Mesenchymal stem cell (in vitro differentiated cells and primary cell): Measurements from ENCODE around the gene ALCAM.
A peak's percentile ranks its signal among the peaks of the same experiment; 100 is the strongest.

ENCODE experiments used
- DNase-seq: peaks from one replicate; pipeline ENCODE4 v3.0.0-alpha.2; 2013
- H2AFZ ChIP-seq: one replicate; pipeline ENCODE4 v1.6.1; 2013; ENCODE audit warnings: low read depth, mild to moderate bottlenecking, control low read depth, inconsistent platforms, low read length, moderate library complexity
- H2AK5ac ChIP-seq: 2 replicates; pipeline ENCODE4 v1.6.1; 2013; ENCODE audit warnings: low read length, moderate library complexity, mild to moderate bottlenecking, inconsistent platforms; ENCODE audit not compliant: severe bottlenecking
- H2BK120ac ChIP-seq: one replicate; pipeline ENCODE4 v1.6.1; 2013; ENCODE audit warnings: low read depth, mild to moderate bottlenecking, inconsistent platforms, low read length, moderate library complexity
- H2BK12ac ChIP-seq, 2 experiments: one replicate each; pipeline ENCODE4 v1.6.1; 2013; ENCODE audit warnings: inconsistent platforms in 2 of 2, low read length in 2 of 2, mild to moderate bottlenecking in 2 of 2, moderate library complexity in 2 of 2, control low read depth in 1 of 2
- H2BK15ac ChIP-seq: one replicate; pipeline ENCODE4 v1.6.1; 2013; ENCODE audit warnings: mild to moderate bottlenecking, low read depth, inconsistent platforms; ENCODE audit not compliant: poor library complexity, severe bottlenecking
- H2BK5ac ChIP-seq: 2 replicates; pipeline ENCODE4 v1.6.1; 2013; ENCODE audit warnings: low read depth, mild to moderate bottlenecking, low read length, control low read depth, inconsistent platforms; ENCODE audit not compliant: poor library complexity, severe bottlenecking
- H3K14ac ChIP-seq, 2 experiments: one replicate each; pipeline ENCODE4 v1.6.1; 2013; ENCODE audit warnings: inconsistent platforms in 2 of 2, low read length in 2 of 2, control low read depth in 1 of 2, mild to moderate bottlenecking in 1 of 2, moderate library complexity in 1 of 2
- H3K18ac ChIP-seq, 2 experiments: one replicate each; pipeline ENCODE4 v1.6.1; 2013; ENCODE audit warnings: inconsistent platforms in 2 of 2, low read length in 2 of 2, control low read depth in 1 of 2, low read depth in 1 of 2, mild to moderate bottlenecking in 1 of 2
- H3K23ac ChIP-seq, 2 experiments: one replicate each; pipeline ENCODE4 v1.6.1; 2013; ENCODE audit warnings: inconsistent platforms in 2 of 2, low read length in 2 of 2, mild to moderate bottlenecking in 2 of 2, moderate library complexity in 2 of 2, control low read depth in 1 of 2
- H3K27ac ChIP-seq: 2 replicates; pipeline ENCODE4 v1.5.1; 2013; ENCODE audit warnings: mild to moderate bottlenecking, moderate library complexity, low read length, control low read depth, inconsistent platforms; ENCODE audit not compliant: poor library complexity, severe bottlenecking
- H3K27me3 ChIP-seq, 2 experiments: 2 replicates each; pipeline versions ENCODE4 v1.6.1 to v1.7.0; 2013; ENCODE audit warnings: low read length in 2 of 2, mild to moderate bottlenecking in 2 of 2, moderate library complexity in 2 of 2, control low read depth in 1 of 2, inconsistent platforms in 1 of 2; ENCODE audit not compliant: control insufficient read depth in 1 of 2, insufficient read depth in 1 of 2
- H3K36me3 ChIP-seq, 2 experiments: 2 replicates each; pipeline versions ENCODE4 v1.6.1 to v1.7.0; 2013; ENCODE audit warnings: low read length in 2 of 2, control low read depth in 1 of 2, inconsistent platforms in 1 of 2, low read depth in 1 of 2, mild to moderate bottlenecking in 1 of 2; ENCODE audit not compliant: insufficient read depth in 2 of 2, control insufficient read depth in 1 of 2
- H3K4ac ChIP-seq, 2 experiments: one replicate each; pipeline ENCODE4 v1.6.1; 2013; ENCODE audit warnings: inconsistent platforms in 2 of 2, low read length in 2 of 2, mild to moderate bottlenecking in 2 of 2, moderate library complexity in 2 of 2, control low read depth in 1 of 2, low read depth in 1 of 2
- H3K4me1 ChIP-seq: 2 replicates; pipeline ENCODE4 v1.6.1; 2013; ENCODE audit warnings: low read depth, low read length, control low read depth; ENCODE audit not compliant: control insufficient read depth, insufficient read depth
- H3K4me2 ChIP-seq: 2 replicates; pipeline ENCODE4 v1.6.1; 2013; ENCODE audit warnings: low read length, mild to moderate bottlenecking, inconsistent platforms; ENCODE audit not compliant: poor library complexity, severe bottlenecking
- H3K4me3 ChIP-seq, 2 experiments: 2 replicates each; pipeline versions ENCODE4 v1.5.1 to v1.7.0; 2013; ENCODE audit warnings: low read length in 2 of 2, mild to moderate bottlenecking in 2 of 2, control low read depth in 1 of 2, low read depth in 1 of 2; ENCODE audit not compliant: insufficient read depth in 1 of 2
- H3K79me1 ChIP-seq: replicated peaks from 2 replicates; pipeline ENCODE4 v1.6.1; 2013; ENCODE audit warnings: mild to moderate bottlenecking, control low read depth, low read length, inconsistent platforms; ENCODE audit not compliant: poor library complexity, severe bottlenecking
- H3K9ac ChIP-seq: 2 replicates; pipeline ENCODE4 v1.7.0; 2013; ENCODE audit warnings: mild to moderate bottlenecking, low read length, moderate library complexity
- H3K9me3 ChIP-seq: 2 replicates; pipeline ENCODE4 v1.7.0; 2013; ENCODE audit warnings: mild to moderate bottlenecking, low read length; ENCODE audit not compliant: control insufficient read depth
- H4K8ac ChIP-seq: one replicate; pipeline ENCODE4 v1.6.1; 2013; ENCODE audit warnings: inconsistent platforms, mild to moderate bottlenecking, low read length, moderate library complexity
- H4K91ac ChIP-seq: one replicate; pipeline ENCODE4 v1.6.1; 2013; ENCODE audit warnings: mild to moderate bottlenecking, low read length, inconsistent platforms
- WGBS: methylation state at CpG from one replicate; pipeline ENCODE4 v1.1.7; 2013; ENCODE audit warnings: mixed read lengths; 5-methylcytosine and 5-hydroxymethylcytosine counted together

Gene ALCAM

GRCh38 chr3:105521770-105522169, 155.1 kb downstream of the ALCAM start:
- Histone ChIP-seq H2BK12ac (no peak overlapping the region), H3K79me1 (peaks cover 13% of the 10 kb centered on the region), H3K23ac (no peak overlapping the region), H3K4me1 (peaks cover 1% of the 10 kb centered on the region), H2AFZ (no peak overlapping the region), H3K27me3 (no peaks in the 10 kb centered on the region), H4K8ac (no peak overlapping the region), H3K4me2 (no peak overlapping the region), H4K91ac (no peak overlapping the region), H2BK15ac (no peak overlapping the region), H3K4ac (no peak overlapping the region), H3K9me3 (no peaks in the 10 kb centered on the region), H2AK5ac (peak overlapping the region; percentile 33), H3K9ac (no peak overlapping the region), H3K4me3 (no peak overlapping the region), H3K27ac (no peak overlapping the region), H3K18ac (no peak overlapping the region), H3K14ac (no peak overlapping the region), H2BK5ac (no peak overlapping the region), H3K36me3 (no peaks in the 10 kb centered on the region), H2BK120ac (no peak overlapping the region)
- WGBS: 97% methylated on average over 2 of the region's 2 CpGs
- DNase-seq: no peak

- no peak overlapping the region for H3K9ac ChIP-seq
- 92% methylated on average over 1 of the region's 1 CpG for WGBS
Measured at GRCh38 chr3:105523501-105523900, 156.8 kb downstream of the ALCAM start.

GRCh38 chr3:105525531-105525930, 158.8 kb downstream of the ALCAM start:
- Histone ChIP-seq H2AFZ (no peak overlapping the region), H3K14ac (no peak overlapping the region), H3K9ac (no peak overlapping the region), H2AK5ac (no peak overlapping the region), H3K27ac (no peak overlapping the region), H2BK120ac (no peak overlapping the region), H2BK5ac (no peak overlapping the region), H3K4me2 (no peak overlapping the region), H3K27me3 (no peaks in the 10 kb centered on the region), H3K4me1 (peaks cover 3% of the 10 kb centered on the region), H2BK12ac (no peak overlapping the region), H2BK15ac (no peak overlapping the region), H3K4ac (no peak overlapping the region), H4K91ac (no peak overlapping the region), H3K36me3 (no peaks in the 10 kb centered on the region), H3K23ac (no peak overlapping the region), H4K8ac (no peak overlapping the region), H3K18ac (no peak overlapping the region), H3K4me3 (no peak overlapping the region), H3K79me1 (peaks cover 15% of the 10 kb centered on the region), H3K9me3 (no peaks in the 10 kb centered on the region)
- WGBS: 65% methylated on average over 3 of the region's 4 CpGs
- DNase-seq: no peak

More at GRCh38 chr3:105523501-105523900, 156.8 kb downstream of the ALCAM start:
- H2AK5ac ChIP-seq: no peak overlapping the region
- no peak overlapping the region for H4K91ac ChIP-seq
- no peak overlapping the region for H3K23ac ChIP-seq
- no peak overlapping the region for H3K27ac ChIP-seq
- H3K14ac ChIP-seq: no peak overlapping the region
- no peak overlapping the region for H3K18ac ChIP-seq
- H4K8ac ChIP-seq: no peak overlapping the region
- peaks cover 15% of the 10 kb centered on the region for H3K79me1 ChIP-seq
- H2BK15ac ChIP-seq: no peak overlapping the region
- no peak overlapping the region for H2BK120ac ChIP-seq
- no peak overlapping the region for H3K4me2 ChIP-seq
- no peaks in the 10 kb centered on the region for H3K9me3 ChIP-seq
- H2AFZ ChIP-seq: no peak overlapping the region
- H3K36me3 ChIP-seq: no peaks in the 10 kb centered on the region
- no peak overlapping the region for H3K4me3 ChIP-seq
- no peak overlapping the region for H3K4ac ChIP-seq
- no peaks in the 10 kb centered on the region for H3K27me3 ChIP-seq
- H2BK12ac ChIP-seq: no peak overlapping the region
- no peak overlapping the region for H2BK5ac ChIP-seq
- no peak for DNase-seq
- H3K4me1 ChIP-seq: peaks cover 3% of the 10 kb centered on the region

- Histone ChIP-seq H2AFZ (no peak overlapping the region), H3K9me3 (no peaks in the 10 kb centered on the region), H3K18ac (no peak overlapping the region), H2BK12ac (no peak overlapping the region), H3K23ac (no peak overlapping the region), H2AK5ac (no peak overlapping the region), H3K27me3 (no peaks in the 10 kb centered on the region), H4K8ac (no peak overlapping the region), H3K4ac (no peak overlapping the region), H3K79me1 (peaks cover 11% of the 10 kb centered on the region), H2BK15ac (no peak overlapping the region), H3K27ac (no peak overlapping the region), H2BK5ac (no peak overlapping the region), H3K4me3 (no peak overlapping the region), H3K36me3 (no peaks in the 10 kb centered on the region), H3K14ac (no peak overlapping the region), H4K91ac (no peak overlapping the region), H3K9ac (no peak overlapping the region), H3K4me1 (peaks cover 3% of the 10 kb centered on the region), H2BK120ac (no peak overlapping the region), H3K4me2 (no peak overlapping the region)
- DNase-seq: peak; percentile 35
- 17% methylated on average over 2 of the region's 4 CpGs for WGBS
Measured at GRCh38 chr3:105526360-105527111, 159.8 kb downstream of the ALCAM start.
